Measurements from ENCODE around the gene AP1M1. TPM values are rescaled to one million over a fixed set of nuclear protein-coding genes. Genes with fewer than 3 reads are reported as not detected.

Gene AP1M1
- 130 TPM for polyA plus RNA-seq

DNA sequence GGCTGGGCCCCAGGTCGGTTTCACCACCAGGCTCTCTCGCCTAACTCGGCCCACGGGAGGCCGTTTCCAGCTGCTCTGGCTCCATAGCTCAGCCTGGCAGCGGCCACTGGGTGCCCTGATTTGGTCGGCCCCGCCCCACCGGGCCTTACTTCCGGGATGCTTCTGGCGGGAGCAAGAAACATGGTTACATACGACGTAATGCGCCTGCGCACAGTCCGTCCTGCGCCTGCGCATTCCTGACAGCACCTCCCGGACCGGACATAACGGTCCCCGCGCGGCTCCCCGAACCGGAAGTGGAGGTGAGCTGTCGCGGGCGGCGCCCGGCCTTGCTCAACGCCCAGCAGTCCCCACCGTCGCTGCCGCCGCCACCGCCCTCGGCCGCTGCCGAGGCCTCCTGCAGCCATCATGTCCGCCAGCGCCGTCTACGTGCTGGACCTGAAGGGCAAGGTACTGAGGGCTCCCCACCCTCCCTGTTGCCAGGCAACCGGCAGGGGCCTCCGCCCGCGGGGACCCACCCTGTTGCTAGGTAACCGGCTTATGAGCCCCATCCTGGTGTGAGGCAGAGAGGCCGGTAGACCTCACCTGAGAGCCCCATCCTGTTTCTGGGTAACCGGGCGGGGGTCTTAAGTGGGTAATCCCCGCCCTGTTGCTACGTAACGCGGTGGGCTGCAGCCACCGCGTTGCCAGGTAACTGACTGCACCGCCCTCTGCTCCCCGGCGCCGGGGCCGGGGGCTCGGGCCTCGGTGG, at the start of gene AP1M1:
AP1M1 (plus strand) TSS at position 290 of the 748 bp plus-strand sequence; CDS start at position 406, 116 bp downstream.
- H3K9me3 Mint-ChIP-seq, result no peaks in the 10 kb centered on the region

DNA sequence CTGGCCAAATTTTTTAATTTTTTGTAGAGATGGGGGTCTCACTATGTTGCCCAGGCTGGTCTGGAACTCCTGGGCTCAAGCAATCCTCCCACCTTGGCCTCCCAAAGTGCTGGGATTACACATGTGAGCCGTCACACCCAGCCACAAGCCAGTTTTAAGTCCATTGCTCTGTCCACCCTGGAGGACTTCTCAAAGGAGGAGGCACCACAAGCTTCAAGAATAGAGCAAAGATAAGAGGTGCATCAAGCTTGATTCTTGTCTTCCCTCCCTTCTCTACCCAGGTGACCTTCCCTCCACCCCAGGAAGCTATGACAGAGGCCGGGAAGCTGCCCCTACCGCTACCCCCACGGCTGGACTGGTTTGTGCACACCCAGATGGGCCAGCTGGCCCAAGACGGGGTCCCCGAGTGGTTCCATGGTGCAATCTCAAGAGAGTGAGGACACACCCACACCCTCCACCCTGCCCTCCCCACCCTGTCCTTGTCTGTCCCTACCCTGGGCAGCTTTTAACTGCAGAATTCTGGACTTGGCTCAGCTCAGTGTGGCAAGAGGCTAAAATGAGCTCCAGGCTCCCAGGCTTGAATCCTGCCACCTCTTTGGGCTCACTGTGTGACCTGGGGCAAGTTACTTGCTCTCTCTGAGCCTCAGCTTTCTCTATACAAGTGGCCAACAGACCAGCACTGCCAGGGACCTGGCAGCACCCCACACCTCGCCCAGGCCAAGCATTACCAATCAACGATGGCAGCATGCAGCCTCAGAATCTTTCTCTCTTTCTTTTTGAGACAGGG, 49.1 kb upstream of the AP1M1 start:
- Mint-ChIP-seq H3K36me3 (peaks cover 10% of the 10 kb centered on the region), H3K27ac (peak overlapping the region; percentile 64 to 93 (median 86))

More for the DNA sequence above, at the start of gene AP1M1:
- peaks cover 22 to 35% (median 29%) of the 10 kb centered on the region in 3 donors for H3K4me1 Mint-ChIP-seq
- H3K27me3 Mint-ChIP-seq, result no peaks in the 10 kb centered on the region
- H3K27ac Mint-ChIP-seq, result peak within 1 kb of the TSS; percentile 92 to 97 (median 97)
- peak within 1 kb of the TSS; percentile 88 to 96 (median 92) for H3K4me3 Mint-ChIP-seq
- H3K36me3 Mint-ChIP-seq, result peaks cover 5% of the 10 kb centered on the region

DNA sequence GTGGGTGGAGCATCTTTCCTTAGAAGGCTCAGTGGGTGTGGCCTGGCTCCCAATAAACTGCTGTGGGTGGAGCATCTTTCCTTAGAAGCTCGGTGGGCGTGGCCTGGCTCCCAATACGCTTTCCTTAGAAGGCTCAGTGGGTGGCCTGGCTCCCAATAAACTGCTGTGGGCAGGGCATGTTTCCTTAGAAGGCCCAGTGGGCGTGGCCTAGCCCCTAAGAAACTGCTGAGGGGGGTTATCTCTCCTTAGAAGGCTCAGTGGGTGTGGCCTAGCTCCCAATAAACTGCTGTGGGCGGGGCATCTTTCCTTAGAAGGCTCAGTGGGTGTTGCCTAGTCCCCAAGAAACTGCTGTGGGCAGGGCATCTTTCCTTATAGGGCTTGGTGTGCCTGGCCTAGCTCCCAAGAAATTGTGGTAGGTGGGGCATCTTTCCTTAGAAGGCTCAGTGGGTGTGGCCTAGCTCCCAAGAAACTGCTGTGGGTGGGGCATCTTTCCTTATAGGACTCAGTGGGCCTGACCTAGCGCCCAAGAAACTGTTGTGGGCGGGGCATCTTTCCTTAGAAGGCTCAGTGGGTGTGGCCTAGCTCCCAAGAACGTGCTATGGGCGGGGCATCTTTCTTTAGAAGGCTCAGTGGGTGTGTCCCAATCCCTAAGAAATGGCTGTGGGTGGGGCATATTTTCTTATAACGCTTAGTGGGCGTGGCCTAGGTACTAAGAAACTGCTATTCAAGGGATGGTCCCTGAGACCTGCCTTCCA, 44.0 kb upstream of the AP1M1 start:
- Mint-ChIP-seq H3K36me3 (peaks cover 26% of the 10 kb centered on the region), H3K4me1 (peaks cover 33 to 35% (median 34%) of the 10 kb centered on the region in 3 donors)

More for the DNA sequence above, 49.1 kb upstream of the AP1M1 start:
- H3K4me3 Mint-ChIP-seq, result peak overlapping the region; percentile 54 to 83 (median 74)
- H3K4me1 Mint-ChIP-seq, result peaks cover 17 to 27% (median 26%) of the 10 kb centered on the region in 3 donors
- H3K27me3 Mint-ChIP-seq, result no peaks in the 10 kb centered on the region
- H3K9me3 Mint-ChIP-seq, result no peaks in the 10 kb centered on the region

DNA sequence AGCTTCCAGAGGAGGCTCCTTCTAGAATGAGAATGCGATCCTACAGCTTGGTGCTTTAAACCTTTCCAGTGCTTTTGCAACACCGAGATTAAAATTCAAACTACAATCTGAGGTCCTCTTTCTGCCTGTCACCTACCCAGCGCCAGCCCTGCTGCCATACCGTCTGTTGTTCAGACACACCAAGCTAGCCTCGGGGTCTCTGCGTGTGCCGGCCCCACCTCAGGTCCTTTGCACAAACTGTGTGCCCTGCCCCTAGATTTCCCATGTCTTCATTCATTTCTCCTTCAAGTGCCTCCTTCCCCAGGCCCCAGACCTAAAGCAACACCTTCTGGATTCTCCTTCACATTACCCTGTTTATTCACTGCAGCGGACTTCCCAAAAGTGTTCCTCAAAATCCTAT, 43.2 kb upstream of the AP1M1 start:
- Mint-ChIP-seq H3K9me3 (no peaks in the 10 kb centered on the region), H3K36me3 (peaks cover 23% of the 10 kb centered on the region), H3K27me3 (no peaks in the 10 kb centered on the region), H3K4me1 (peaks cover 26 to 28% (median 27%) of the 10 kb centered on the region in 3 donors), H3K27ac (peak overlapping the region in 1 of 3 donors; percentile 93), H3K4me3 (peak overlapping the region in 3 of 4 donors; percentile 14 to 86 (median 19))

More for the DNA sequence above, 44.0 kb upstream of the AP1M1 start:
- Mint-ChIP-seq H3K9me3 (no peaks in the 10 kb centered on the region), H3K27me3 (no peaks in the 10 kb centered on the region), H3K4me3 (peak overlapping the region in 2 of 4 donors; percentile 23 to 63), H3K27ac (peak overlapping the region; percentile 10 to 93 (median 67))

DNA sequence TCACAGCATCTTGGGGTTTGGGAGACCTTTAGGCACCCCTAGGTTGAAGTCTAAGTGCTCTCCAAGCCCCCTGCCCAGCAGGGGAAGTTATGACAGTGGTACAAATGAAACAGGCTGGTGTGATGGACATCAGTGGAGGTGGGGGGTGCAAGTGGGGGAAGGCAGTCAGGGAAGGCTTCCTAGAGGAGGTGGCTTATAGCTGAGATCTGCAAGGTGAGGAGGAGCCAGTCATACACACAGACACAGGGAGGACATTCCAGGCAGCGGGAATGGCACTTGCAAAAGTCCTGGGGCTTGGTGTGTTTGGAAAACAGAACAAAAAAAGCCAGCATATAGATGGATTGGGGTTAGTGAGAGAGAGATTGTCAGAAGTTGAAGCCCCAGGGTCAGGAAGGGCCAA, 42.6 kb upstream of the AP1M1 start:
- no peaks in the 10 kb centered on the region for H3K27me3 Mint-ChIP-seq
- H3K9me3 Mint-ChIP-seq, result no peaks in the 10 kb centered on the region
- peak overlapping the region; percentile 79 to 93 (median 80) for H3K27ac Mint-ChIP-seq
- peak overlapping the region in 3 of 4 donors; percentile 14 to 76 (median 19) for H3K4me3 Mint-ChIP-seq
- H3K4me1 Mint-ChIP-seq, result peaks cover 23 to 25% (median 23%) of the 10 kb centered on the region in 3 donors
- H3K36me3 Mint-ChIP-seq, result peaks cover 20% of the 10 kb centered on the region

DNA sequence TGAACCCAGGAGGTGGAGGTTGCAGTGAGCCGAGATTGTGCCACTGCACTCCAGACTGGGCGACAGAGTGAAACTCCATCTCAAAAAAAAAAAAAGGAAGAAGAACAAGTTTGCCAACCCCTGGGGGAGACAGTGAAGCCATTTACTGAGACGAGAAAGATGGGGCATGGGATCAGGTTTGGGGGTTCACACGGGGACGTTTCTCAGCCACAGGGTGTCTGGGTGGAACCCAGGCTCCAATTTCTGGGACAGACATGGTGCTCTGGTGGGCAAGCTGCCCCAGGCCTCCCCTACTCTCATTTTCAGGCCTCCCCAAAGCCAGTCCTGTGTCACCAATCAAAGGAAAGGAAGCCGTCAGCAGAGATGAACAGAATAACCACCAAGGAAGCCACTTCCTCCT, 40.8 kb upstream of the AP1M1 start:
- peaks cover 23 to 25% (median 23%) of the 10 kb centered on the region in 3 donors for H3K4me1 Mint-ChIP-seq
- peak overlapping the region in 2 of 3 donors; percentile 71 to 86 for H3K27ac Mint-ChIP-seq
- H3K4me3 Mint-ChIP-seq, result no peak overlapping the region
- peaks cover 20% of the 10 kb centered on the region for H3K36me3 Mint-ChIP-seq
- no peaks in the 10 kb centered on the region for H3K27me3 Mint-ChIP-seq
- H3K9me3 Mint-ChIP-seq, result no peaks in the 10 kb centered on the region

DNA sequence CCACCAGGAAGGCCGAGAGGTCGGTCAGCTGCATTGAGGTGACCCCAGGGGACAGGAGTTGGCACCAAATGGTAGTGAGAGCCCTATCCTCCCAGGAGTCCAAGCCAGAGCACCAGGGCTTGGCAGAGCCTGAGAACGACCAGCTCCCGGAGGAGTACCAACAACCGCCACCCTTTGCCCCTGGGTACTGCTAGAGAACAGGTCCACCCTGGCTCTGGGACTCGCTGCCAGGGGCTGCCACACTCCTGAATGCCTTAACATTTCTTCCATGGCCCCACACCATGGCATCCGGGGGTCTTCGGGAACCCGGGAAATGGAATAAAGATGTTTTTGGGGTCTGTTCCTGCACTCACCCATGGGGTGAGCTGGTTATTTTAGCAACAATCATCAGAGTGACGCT, 40.1 kb upstream of the AP1M1 start:
- Mint-ChIP-seq H3K4me3 (peak overlapping the region in 1 of 4 donors; percentile 63), H3K36me3 (peaks cover 20% of the 10 kb centered on the region), H3K27me3 (no peaks in the 10 kb centered on the region), H3K4me1 (peaks cover 23 to 25% (median 23%) of the 10 kb centered on the region in 3 donors), H3K9me3 (no peaks in the 10 kb centered on the region), H3K27ac (peak overlapping the region in 1 of 3 donors; percentile 20)

DNA sequence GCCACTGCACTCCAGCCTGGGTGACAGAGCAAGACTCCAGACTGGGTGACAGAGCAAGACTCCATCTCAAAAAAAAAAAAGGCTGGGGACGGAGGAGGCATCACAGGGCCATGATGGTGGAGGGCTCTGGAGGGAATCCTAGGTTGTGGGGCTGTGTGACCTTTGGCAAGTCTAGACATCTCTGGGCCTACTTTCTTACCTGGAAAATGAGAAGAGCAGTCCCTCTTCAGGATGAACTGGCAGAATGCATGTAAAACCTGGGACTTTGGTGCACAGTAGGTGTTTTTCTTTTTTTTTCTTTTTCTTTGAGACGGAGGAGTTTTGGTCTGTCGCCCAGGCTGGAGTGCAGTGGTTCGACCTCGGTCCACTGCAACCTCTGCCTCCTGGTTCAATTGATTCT, 38.1 kb upstream of the AP1M1 start:
- no peak overlapping the region for H3K27ac Mint-ChIP-seq
- no peak overlapping the region for H3K4me3 Mint-ChIP-seq
- peaks cover 17% of the 10 kb centered on the region for H3K36me3 Mint-ChIP-seq
- H3K4me1 Mint-ChIP-seq, result peaks cover 14 to 18% (median 15%) of the 10 kb centered on the region in 3 donors
- H3K9me3 Mint-ChIP-seq, result no peaks in the 10 kb centered on the region
- H3K27me3 Mint-ChIP-seq, result no peaks in the 10 kb centered on the region

DNA sequence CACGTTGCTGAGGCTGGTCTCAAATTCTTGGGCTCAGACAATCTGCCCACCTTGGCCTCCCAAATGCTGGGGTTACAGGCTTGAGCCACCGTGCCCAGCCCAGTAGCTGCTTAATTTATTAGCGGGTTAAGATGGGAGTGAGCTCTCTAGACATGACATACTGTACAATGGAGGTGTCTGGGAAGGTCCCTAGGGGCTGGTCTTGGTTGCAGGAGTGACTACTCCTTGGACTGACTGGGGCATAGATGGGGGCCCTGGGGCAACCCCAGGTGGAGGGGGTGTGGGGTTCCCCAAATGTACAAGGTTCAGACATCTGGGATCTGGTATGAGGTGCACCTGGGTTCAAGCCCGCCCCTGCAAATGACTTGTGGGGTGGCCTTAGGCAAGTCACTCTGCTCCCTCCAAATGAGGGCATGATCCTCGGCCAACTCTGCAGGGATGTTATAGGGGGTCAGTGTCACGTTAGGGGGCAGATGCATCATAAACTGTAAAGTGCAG, 37.2 kb upstream of the AP1M1 start:
- no peaks in the 10 kb centered on the region for H3K9me3 Mint-ChIP-seq

DNA sequence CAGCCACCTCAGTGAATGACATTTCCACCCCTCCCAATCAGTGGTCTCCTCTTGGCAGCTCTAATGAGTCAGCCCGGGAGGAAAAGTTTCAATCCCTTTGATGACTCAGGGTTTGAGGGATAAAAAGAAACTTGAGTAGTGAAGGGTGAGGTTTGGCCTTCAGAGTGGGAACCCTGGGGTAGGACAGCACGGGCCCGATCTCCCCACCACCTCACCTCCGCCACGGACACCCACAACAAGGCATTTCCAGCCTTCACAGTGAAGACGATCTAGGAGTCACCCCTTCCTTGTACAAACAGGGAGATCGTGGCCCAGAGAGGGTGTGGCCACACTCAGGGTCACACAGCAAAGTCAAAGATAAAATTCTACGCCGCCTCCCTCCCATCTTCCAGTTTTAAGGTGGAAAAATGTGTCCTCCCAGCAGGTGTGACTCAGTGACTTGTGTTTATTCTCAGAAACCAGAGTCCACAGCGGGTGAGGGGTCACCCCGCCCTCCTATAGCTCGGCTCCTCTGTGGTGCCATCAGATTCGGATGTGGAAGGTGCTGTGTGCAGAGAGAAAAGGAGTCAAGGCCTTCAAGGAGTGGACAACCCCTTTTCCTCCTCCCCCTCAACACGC, 36.7 kb upstream of the AP1M1 start:
- Mint-ChIP-seq H3K9me3 (no peaks in the 10 kb centered on the region), H3K27me3 (no peaks in the 10 kb centered on the region), H3K4me1 (peaks cover 5 to 7% (median 7%) of the 10 kb centered on the region in 3 donors), H3K4me3 (no peak overlapping the region), H3K27ac (peak overlapping the region in 1 of 3 donors; percentile 73), H3K36me3 (peaks cover 12% of the 10 kb centered on the region)

More for the DNA sequence above, 37.2 kb upstream of the AP1M1 start:
- H3K36me3 Mint-ChIP-seq, result peaks cover 15% of the 10 kb centered on the region
- H3K4me1 Mint-ChIP-seq, result peaks cover 6 to 10% (median 7%) of the 10 kb centered on the region in 3 donors
- H3K27me3 Mint-ChIP-seq, result no peaks in the 10 kb centered on the region
- peak overlapping the region in 1 of 4 donors; percentile 3 for H3K4me3 Mint-ChIP-seq
- H3K27ac Mint-ChIP-seq, result no peak overlapping the region

DNA sequence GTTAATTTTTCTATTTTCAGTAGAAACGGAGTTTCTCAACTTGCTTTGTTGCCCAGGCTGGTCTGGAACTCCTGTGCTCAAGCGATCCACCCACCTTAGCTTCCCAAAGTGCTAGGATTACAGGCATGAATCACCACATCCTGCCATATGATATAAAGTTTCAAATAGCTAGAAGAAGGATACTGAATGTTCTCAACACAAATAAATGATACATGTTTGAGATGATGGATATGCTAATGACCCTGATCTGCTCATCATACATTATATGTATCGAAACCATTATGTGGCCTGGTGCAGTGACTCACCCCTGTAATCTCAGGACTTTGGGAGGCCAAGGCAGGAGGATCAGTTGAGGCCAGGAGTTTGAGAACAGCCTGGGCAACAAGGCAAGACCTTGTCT, 35.9 kb upstream of the AP1M1 start:
- H3K4me1 Mint-ChIP-seq, result peaks cover 0 to 2% (median under 1%) of the 10 kb centered on the region in 3 donors
- peak overlapping the region in 1 of 3 donors; percentile 73 for H3K27ac Mint-ChIP-seq
- no peaks in the 10 kb centered on the region for H3K27me3 Mint-ChIP-seq
- no peaks in the 10 kb centered on the region for H3K9me3 Mint-ChIP-seq
- peaks cover 7% of the 10 kb centered on the region for H3K36me3 Mint-ChIP-seq
- no peak overlapping the region for H3K4me3 Mint-ChIP-seq

DNA sequence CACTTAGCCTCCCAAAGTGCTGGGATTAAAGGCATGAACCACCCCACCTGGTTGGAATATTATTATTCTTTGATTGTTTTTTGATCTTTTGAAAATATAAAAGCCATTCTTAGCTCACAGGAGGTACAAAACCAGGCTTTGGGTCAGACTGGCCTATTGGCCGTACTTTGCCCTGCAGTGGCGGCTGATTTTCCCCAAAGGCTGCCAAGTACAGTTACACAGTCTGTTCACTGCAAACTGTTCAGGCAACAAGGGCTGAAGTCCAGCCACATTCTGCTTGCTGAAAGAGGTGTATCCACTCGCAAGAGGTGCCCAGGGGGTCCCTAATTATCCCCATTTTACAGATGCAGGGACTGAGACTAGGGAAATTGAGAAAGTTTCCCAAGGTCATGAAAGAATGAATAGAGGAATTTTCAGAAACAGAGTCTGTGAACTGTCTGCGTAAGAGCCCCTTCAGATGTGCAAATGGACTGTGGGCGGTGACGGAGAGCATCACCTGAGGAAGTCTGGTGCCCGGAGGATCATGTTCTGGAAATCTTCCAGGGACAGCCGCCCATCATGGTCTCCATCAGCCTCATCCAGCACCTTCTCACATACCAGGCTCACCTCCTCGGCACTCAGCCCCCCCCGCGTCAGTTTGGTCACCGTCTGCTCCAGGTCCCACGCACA, 33.4 kb upstream of the AP1M1 start:
- Mint-ChIP-seq H3K36me3 (no peaks in the 10 kb centered on the region), H3K9me3 (no peaks in the 10 kb centered on the region), H3K4me3 (no peak overlapping the region), H3K4me1 (peaks cover 6 to 10% (median 7%) of the 10 kb centered on the region in 3 donors), H3K27ac (no peak overlapping the region), H3K27me3 (no peaks in the 10 kb centered on the region)

DNA sequence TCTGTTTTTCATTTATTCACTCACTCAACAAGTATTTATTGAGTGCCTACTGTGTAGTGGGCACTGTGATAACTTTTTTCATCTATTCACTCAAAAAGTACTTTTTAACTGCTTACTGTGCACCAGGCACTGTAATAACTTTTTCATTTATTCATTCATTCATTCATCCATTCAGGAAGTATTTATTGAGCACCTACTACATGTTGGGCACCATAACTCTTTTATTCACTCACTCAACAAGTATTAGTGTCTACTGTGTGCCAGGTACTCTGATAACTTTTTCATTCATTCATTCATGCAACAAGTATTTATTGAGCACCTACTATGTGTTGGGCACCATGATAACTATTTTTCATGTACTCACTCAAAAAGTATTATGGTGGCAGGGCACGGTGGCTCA, 31.3 kb upstream of the AP1M1 start:
- H3K27me3 Mint-ChIP-seq, result no peaks in the 10 kb centered on the region
- H3K4me1 Mint-ChIP-seq, result peaks cover 6 to 14% (median 10%) of the 10 kb centered on the region in 3 donors
- H3K4me3 Mint-ChIP-seq, result no peak overlapping the region
- no peak overlapping the region for H3K27ac Mint-ChIP-seq
- H3K36me3 Mint-ChIP-seq, result no peaks in the 10 kb centered on the region
- no peaks in the 10 kb centered on the region for H3K9me3 Mint-ChIP-seq

All from IgD-negative memory B cell (primary cell).